ENCODE results near the gene SLC26A8.

DNA sequence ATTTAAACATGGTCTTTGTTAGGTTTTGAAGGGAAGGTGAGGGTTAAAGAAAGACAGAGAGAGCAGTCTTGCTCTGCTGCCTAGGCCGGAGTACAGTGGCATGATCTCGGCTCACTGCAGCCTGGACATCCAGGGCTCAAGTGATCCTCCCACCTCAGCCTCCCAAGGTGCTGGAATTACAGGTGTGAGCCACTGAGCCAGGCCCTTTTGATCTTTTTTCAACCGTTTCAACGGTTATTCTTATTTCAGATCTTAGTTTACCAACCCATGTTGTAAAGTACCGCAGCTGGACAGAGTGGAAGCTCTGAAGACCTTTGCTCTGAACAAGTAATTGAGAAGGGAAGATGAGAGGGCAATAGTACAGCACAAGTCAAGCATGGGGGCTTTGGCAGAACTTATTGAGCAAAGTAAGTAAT lies 102.3 kb downstream of the SLC26A8 start:
- no peak for TF ChIP-seq POLR2A (IDR thresholded peaks at IDR 0.05; ENCODE audit: low read depth, low read length)
- no peak for TF ChIP-seq POLR2AphosphoS5 (IDR thresholded peaks at IDR 0.05; ENCODE audit: low read depth, low read length)
